ENCODE measurements around the gene FOXL3. TPM values are rescaled to one million over a fixed set of nuclear protein-coding genes. Genes with fewer than 3 reads are reported as not detected.

Gene FOXL3
- total RNA-seq, 1 donor from 2014 or later, result not detected

GRCh38 chr7:284762-285722, 4.9 kb upstream of the FOXL3 start:
- H3K27ac Mint-ChIP-seq, result no peak overlapping the region
- H3K27me3 Mint-ChIP-seq, result peaks cover 67% of the 10 kb centered on the region

GRCh38 chr7:285731-286130, 4.2 kb upstream of the FOXL3 start:
- DNase-seq (ENCODE audit: extremely low spot score, unreplicated experiment), result no peak
- Mint-ChIP-seq H3K27me3 (peaks cover 68% of the 10 kb centered on the region), H3K4me1 (ENCODE audit: unreplicated experiment) (peaks cover 4% of the 10 kb centered on the region), H3K27ac (no peak overlapping the region), H3K4me3 (no peak overlapping the region), H3K36me3 (no peaks in the 10 kb centered on the region), H3K9me3 (no peaks in the 10 kb centered on the region)
- TF ChIP-seq CTCF (conservative IDR thresholded peaks at IDR 0.05), result no peak

More at GRCh38 chr7:284762-285722, 4.9 kb upstream of the FOXL3 start:
- no peak for DNase-seq (ENCODE audit: extremely low spot score, unreplicated experiment)
- Mint-ChIP-seq H3K36me3 (no peaks in the 10 kb centered on the region), H3K4me1 (ENCODE audit: unreplicated experiment) (peaks cover 4% of the 10 kb centered on the region), H3K4me3 (peak overlapping the region; percentile 25), H3K9me3 (no peaks in the 10 kb centered on the region)
- no peak for TF ChIP-seq CTCF (conservative IDR thresholded peaks at IDR 0.05)

- no peak for TF ChIP-seq CTCF (conservative IDR thresholded peaks at IDR 0.05)
- Mint-ChIP-seq H3K4me3 (no peak overlapping the region), H3K9me3 (no peaks in the 10 kb centered on the region), H3K4me1 (ENCODE audit: unreplicated experiment) (peaks cover 4% of the 10 kb centered on the region), H3K36me3 (no peaks in the 10 kb centered on the region), H3K27ac (no peak overlapping the region), H3K27me3 (peaks cover 64% of the 10 kb centered on the region)
- no peak for DNase-seq (ENCODE audit: extremely low spot score, unreplicated experiment)
Measured at GRCh38 chr7:286266-286665, 3.7 kb upstream of the FOXL3 start.

- no peaks in the 10 kb centered on the region for H3K9me3 Mint-ChIP-seq
- no peak for TF ChIP-seq CTCF (conservative IDR thresholded peaks at IDR 0.05)
- H3K4me1 Mint-ChIP-seq (ENCODE audit: unreplicated experiment), result no peaks in the 10 kb centered on the region
- H3K27ac Mint-ChIP-seq, result no peak overlapping the region
- peaks cover 80% of the 10 kb centered on the region for H3K27me3 Mint-ChIP-seq
- H3K4me3 Mint-ChIP-seq, result peak overlapping the region; percentile 41
- H3K36me3 Mint-ChIP-seq, result no peaks in the 10 kb centered on the region
- DNase-seq (ENCODE audit: extremely low spot score, unreplicated experiment), result no peak
Measured at GRCh38 chr7:288671-289101, 1.3 kb upstream of the FOXL3 start.

- Mint-ChIP-seq H3K36me3 (no peaks in the 10 kb centered on the region), H3K27me3 (peaks cover 83% of the 10 kb centered on the region), H3K4me3 (peak overlapping the region; percentile 41), H3K27ac (no peak overlapping the region), H3K4me1 (ENCODE audit: unreplicated experiment) (no peaks in the 10 kb centered on the region), H3K9me3 (no peaks in the 10 kb centered on the region)
- TF ChIP-seq CTCF (conservative IDR thresholded peaks at IDR 0.05), result no peak
- no peak for DNase-seq (ENCODE audit: extremely low spot score, unreplicated experiment)
Measured at GRCh38 chr7:289209-289755, 688 bp upstream of the FOXL3 start.

Data from type B pancreatic cell (in vitro differentiated cells).